22Rv1 (cell line): ENCODE data around the gene RAP1A.
"Not testable (repeated sequence)": the region's sequence is repeated elsewhere in the genome, so short reads cannot be mapped to it uniquely, and the experiment has no call there.

Source experiments
- ZFX ChIP-seq: fragments of 450-650 bp; IDR thresholded peaks from 2 replicates; pipeline ENCODE4 v1.6.1; 2017; ENCODE audit warnings: antibody characterized with exemption, borderline replicate concordance
- TF ChIP-seq, protein P1 (sequence below): fragments of 450-650 bp; IDR thresholded peaks from 2 replicates; pipeline ENCODE4 v1.5.1; 2017; ENCODE audit warnings: mild to moderate bottlenecking

DNA sequence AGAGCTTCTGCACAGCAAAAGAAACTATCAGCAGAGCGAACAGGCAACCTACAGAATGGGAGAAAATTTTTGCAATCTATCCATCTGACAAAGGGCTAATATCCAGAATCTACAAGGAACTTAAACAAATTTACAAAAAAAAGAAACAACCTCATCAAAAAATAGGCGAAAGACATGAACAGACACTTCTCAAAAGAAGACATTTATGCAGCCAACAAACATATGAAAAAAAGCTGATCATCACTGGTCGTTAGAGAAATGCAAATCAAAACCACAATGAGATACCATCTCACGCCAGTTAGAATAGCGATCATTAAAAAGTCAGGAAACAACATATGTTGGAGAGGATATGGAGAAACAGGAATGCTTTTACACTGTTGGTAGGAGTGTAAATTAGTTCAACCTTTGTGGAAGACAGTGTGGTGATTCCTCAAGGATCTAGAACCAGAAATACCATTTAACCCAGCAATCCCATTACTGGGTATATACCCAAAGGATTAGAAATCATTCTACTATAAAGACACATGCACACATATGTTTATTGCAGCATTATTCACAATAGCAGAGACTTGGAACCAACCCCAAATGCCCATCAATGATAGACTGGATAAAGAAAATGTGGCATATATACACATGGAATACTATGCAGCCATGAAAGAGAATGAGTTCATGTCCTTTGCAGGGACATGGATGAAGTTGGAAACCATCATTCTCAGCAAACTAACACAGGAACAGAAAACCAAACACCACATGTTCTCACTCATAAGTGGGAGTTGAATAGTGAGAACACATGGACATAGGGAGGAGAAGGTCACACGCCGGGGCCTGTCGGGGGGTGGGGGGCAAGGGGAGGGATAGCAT lies 65.9 kb downstream of the RAP1A start:
- TF ChIP-seq, protein P1, sequence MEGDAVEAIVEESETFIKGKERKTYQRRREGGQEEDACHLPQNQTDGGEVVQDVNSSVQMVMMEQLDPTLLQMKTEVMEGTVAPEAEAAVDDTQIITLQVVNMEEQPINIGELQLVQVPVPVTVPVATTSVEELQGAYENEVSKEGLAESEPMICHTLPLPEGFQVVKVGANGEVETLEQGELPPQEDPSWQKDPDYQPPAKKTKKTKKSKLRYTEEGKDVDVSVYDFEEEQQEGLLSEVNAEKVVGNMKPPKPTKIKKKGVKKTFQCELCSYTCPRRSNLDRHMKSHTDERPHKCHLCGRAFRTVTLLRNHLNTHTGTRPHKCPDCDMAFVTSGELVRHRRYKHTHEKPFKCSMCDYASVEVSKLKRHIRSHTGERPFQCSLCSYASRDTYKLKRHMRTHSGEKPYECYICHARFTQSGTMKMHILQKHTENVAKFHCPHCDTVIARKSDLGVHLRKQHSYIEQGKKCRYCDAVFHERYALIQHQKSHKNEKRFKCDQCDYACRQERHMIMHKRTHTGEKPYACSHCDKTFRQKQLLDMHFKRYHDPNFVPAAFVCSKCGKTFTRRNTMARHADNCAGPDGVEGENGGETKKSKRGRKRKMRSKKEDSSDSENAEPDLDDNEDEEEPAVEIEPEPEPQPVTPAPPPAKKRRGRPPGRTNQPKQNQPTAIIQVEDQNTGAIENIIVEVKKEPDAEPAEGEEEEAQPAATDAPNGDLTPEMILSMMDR = not testable (repeated sequence)
- not testable (repeated sequence) for TF ChIP-seq ZFX
